ENCODE measurements around the gene CASTOR1.
A peak's percentile ranks its signal among the peaks of the same experiment; 100 is the strongest.
"Not testable (repeated sequence)": the region's sequence is repeated elsewhere in the genome, so short reads cannot be mapped to it uniquely, and the experiment has no call there.

The CASTOR1 gene

GRCh38 chr22:30289141-30289979 lies at the start of gene CASTOR1:
Gene CASTOR1 (minus strand): TSS chr22:30289505. CDS start chr22:30289497, 8 bp downstream.
- DNase-seq = peak; percentile 92

GRCh38 chr22:30338802-30339201 lies 49.5 kb upstream of the CASTOR1 start:
- no peak for DNase-seq

GRCh38 chr22:30338341-30338740 lies 49.0 kb upstream of the CASTOR1 start:
- not testable (repeated sequence) for DNase-seq

GRCh38 chr22:30337461-30337778 lies 48.1 kb upstream of the CASTOR1 start:
- DNase-seq = no peak

- DNase-seq = no peak
Measured at GRCh38 chr22:30336752-30337460, 47.6 kb upstream of the CASTOR1 start.

GRCh38 chr22:30335236-30335635 lies 45.9 kb upstream of the CASTOR1 start:
- no peak for DNase-seq

GRCh38 chr22:30334646-30335045 lies 45.3 kb upstream of the CASTOR1 start:
- no peak for DNase-seq

- no peak for DNase-seq
Measured at GRCh38 chr22:30333707-30334087, 44.4 kb upstream of the CASTOR1 start.

GRCh38 chr22:30332994-30333706 lies 43.8 kb upstream of the CASTOR1 start:
- DNase-seq = no peak

- DNase-seq = no peak
Measured at GRCh38 chr22:30332551-30332950, 43.2 kb upstream of the CASTOR1 start.

- no peak for DNase-seq
Measured at GRCh38 chr22:30328466-30329049, 39.3 kb upstream of the CASTOR1 start.

- no peak for DNase-seq
Measured at GRCh38 chr22:30327864-30328345, 38.6 kb upstream of the CASTOR1 start.

GRCh38 chr22:30326706-30327362 lies 37.5 kb upstream of the CASTOR1 start, which contains the start of gene TBC1D10A:
Gene TBC1D10A (minus strand): TSS chr22:30326941. CDS start chr22:30326881, 60 bp downstream.
- DNase-seq = peak; percentile 79

GRCh38 chr22:30326255-30326705 lies 37.0 kb upstream of the CASTOR1 start:
- no peak for DNase-seq

GRCh38 chr22:30325724-30326254 lies 36.5 kb upstream of the CASTOR1 start:
- no peak for DNase-seq

GRCh38 chr22:30325065-30325720 lies 35.9 kb upstream of the CASTOR1 start:
- DNase-seq = no peak

- no peak for DNase-seq
Measured at GRCh38 chr22:30324014-30324730, 34.9 kb upstream of the CASTOR1 start.

- DNase-seq = no peak
Measured at GRCh38 chr22:30323246-30323645, 33.9 kb upstream of the CASTOR1 start.

- no peak for DNase-seq
Measured at GRCh38 chr22:30321461-30321860, 32.2 kb upstream of the CASTOR1 start.

GRCh38 chr22:30320021-30320556 lies 30.8 kb upstream of the CASTOR1 start:
- no peak for DNase-seq

Measured in NCI-H2227 treated with DMSO at 0.1 percent for 48 hours (cell line).